Breast epithelium (tissue), 4 donors: Measurements from ENCODE around the gene PRSS48. TPM values are rescaled to one million over a fixed set of nuclear protein-coding genes. Genes with fewer than 3 reads are reported as not detected.
"Not testable (repeated sequence)": the region's sequence is repeated elsewhere in the genome, so short reads cannot be mapped to it uniquely, and the experiment has no call there.

Experiments used
- DNase-seq, 2 donors: peaks; one replicate each; pipeline ENCODE4 v3.0.0-alpha.2; 2019; ENCODE audit warnings: low spot score in 2 of 2
- H3K27ac ChIP-seq, 2 donors: fragments of 200-600 bp; sonication (generic) in 1 of 2; one replicate each; pipeline ENCODE4 v1.5.1; 2016 to 2019; ENCODE audit warnings: mild to moderate bottlenecking in 1 of 2
- H3K27me3 ChIP-seq, 2 donors: fragments of 200-600 bp; sonication (generic) in 1 of 2; one replicate each; pipeline versions ENCODE4 v1.5.1 to v1.6.0; 2017 to 2019; ENCODE audit warnings: control low read depth in 1 of 2, mild to moderate bottlenecking in 1 of 2
- H3K36me3 ChIP-seq: fragments of 200-600 bp; one replicate; pipeline ENCODE4 v1.5.1; 2019
- H3K4me1 ChIP-seq, 2 donors: fragments of 200-600 bp; sonication (generic); one replicate each; pipeline ENCODE4 v1.5.1; 2016 to 2019; ENCODE audit warnings: control low read depth in 1 of 2
- H3K4me3 ChIP-seq, 3 donors: fragments of 200-600 bp; sonication (generic); 1 replicate in 2 of 3; 2 replicates in 1 of 3; pipeline ENCODE4 v1.5.1; 2016 to 2019; ENCODE audit warnings: mild to moderate bottlenecking in 3 of 3, moderate library complexity in 2 of 3
- H3K9me3 ChIP-seq, 2 donors: fragments of 200-600 bp; sonication (generic) in 1 of 2; one replicate each; pipeline ENCODE4 v1.5.1; 2016 to 2019; ENCODE audit warnings: control low read depth in 1 of 2
- CTCF ChIP-seq, 3 donors: fragments of 450-650 bp; IDR thresholded peaks; one replicate each; pipeline ENCODE4 v1.5.1; 2016 to 2017; ENCODE audit warnings: antibody characterized with exemption in 3 of 3, mild to moderate bottlenecking in 3 of 3, moderate library complexity in 3 of 3
- POLR2A ChIP-seq: fragments of 450-650 bp; IDR thresholded peaks from one replicate; pipeline ENCODE4 v1.6.1; 2016; ENCODE audit warnings: antibody characterized with exemption, mild to moderate bottlenecking, moderate library complexity
- POLR2AphosphoS5 ChIP-seq, 3 donors: sonication (generic); formaldehyde crosslinking; IDR thresholded peaks; one replicate each; pipeline ENCODE4 v1.6.1; 2017; ENCODE audit warnings: antibody characterized with exemption in 3 of 3
- intact Hi-C: fragments of 100-400 bp; cut with DNase I; formaldehyde crosslinking; loops from one replicate; pipeline ENCODE4 v1.15.1; 2023; ENCODE audit warnings: low total_unique reads
- total RNA-seq, 3 donors: library from RNA; depleted of rRNA; stranded (reverse); fragments of >200 nt; gene quantifications; one replicate each; pipeline ENCODE4 v1.1.0, GENCODE V29; 2016

The PRSS48 gene
- total RNA-seq, 3 donors from 2014 or later, result not detected

GRCh38 chr4:151266497-151266896 is 10.5 kb upstream of the PRSS48 start:
- no peak overlapping the region for H3K27ac ChIP-seq
- intact Hi-C loops, result no loop called here
- TF ChIP-seq POLR2A (no peak), POLR2AphosphoS5 (IDR thresholded peaks at IDR 0.05) (no peak), CTCF (IDR thresholded peaks at IDR 0.05) (no peak)

GRCh38 chr4:151267104-151267503 is 9.9 kb upstream of the PRSS48 start:
- TF ChIP-seq POLR2A, result no peak
- TF ChIP-seq POLR2AphosphoS5 (IDR thresholded peaks at IDR 0.05), result no peak
- no peak for TF ChIP-seq CTCF (IDR thresholded peaks at IDR 0.05)
- H3K4me1 ChIP-seq, result no peaks in the 10 kb centered on the region
- H3K9me3 ChIP-seq, result no peaks in the 10 kb centered on the region
- H3K4me3 ChIP-seq, result no peak overlapping the region
- no peak for DNase-seq
- no peak overlapping the region for H3K27ac ChIP-seq
- no peaks in the 10 kb centered on the region for H3K27me3 ChIP-seq
- H3K36me3 ChIP-seq, result no peaks in the 10 kb centered on the region
- intact Hi-C loops, result no loop called here

More at GRCh38 chr4:151266497-151266896, 10.5 kb upstream of the PRSS48 start:
- Histone ChIP-seq H3K4me1 (no peaks in the 10 kb centered on the region), H3K9me3 (no peaks in the 10 kb centered on the region), H3K4me3 (no peak overlapping the region), H3K36me3 (no peaks in the 10 kb centered on the region), H3K27me3 (no peaks in the 10 kb centered on the region)
- no peak for DNase-seq

DNA sequence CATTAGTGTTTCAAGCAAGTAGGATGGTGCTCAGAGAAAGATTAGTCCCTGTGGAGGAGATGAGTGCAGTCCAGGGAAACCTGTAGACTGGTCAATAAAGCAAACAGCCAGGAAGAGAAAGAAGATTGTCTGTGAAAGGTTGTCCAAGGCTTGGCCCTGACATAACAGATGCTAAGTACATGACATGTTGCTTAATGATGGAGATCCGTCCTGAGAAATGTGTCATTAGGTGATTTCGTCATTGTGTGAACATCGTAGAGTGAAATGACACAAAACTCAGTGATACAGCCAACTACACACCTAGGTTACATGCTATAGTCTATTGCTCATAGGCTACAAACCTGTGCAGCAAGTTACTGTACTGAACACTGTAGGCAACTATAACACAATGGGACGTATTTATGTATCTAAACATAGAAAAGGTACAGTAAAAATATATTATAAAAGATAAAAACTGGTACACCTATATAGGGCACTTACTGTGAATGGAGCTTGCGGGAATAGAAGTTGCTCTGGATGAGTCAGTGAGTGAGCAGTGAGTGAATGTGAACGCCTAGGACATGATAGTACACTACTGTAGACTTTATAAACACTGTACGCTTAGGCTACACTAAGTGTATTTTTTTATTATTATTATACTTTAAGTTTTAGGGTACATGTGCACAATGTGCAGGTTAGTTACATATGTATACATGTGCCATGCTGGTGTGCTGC is 9.0 kb upstream of the PRSS48 start:
- TF ChIP-seq CTCF (IDR thresholded peaks at IDR 0.05), result no peak
- no peak for TF ChIP-seq POLR2AphosphoS5 (IDR thresholded peaks at IDR 0.05)
- no peak for TF ChIP-seq POLR2A
- intact Hi-C loops, result no loop called here
- no peaks in the 10 kb centered on the region for H3K4me1 ChIP-seq
- no peak overlapping the region for H3K27ac ChIP-seq
- H3K4me3 ChIP-seq, result no peak overlapping the region
- H3K27me3 ChIP-seq, result no peaks in the 10 kb centered on the region
- DNase-seq, result no peak
- H3K9me3 ChIP-seq, result no peaks in the 10 kb centered on the region
- H3K36me3 ChIP-seq, result no peaks in the 10 kb centered on the region

DNA sequence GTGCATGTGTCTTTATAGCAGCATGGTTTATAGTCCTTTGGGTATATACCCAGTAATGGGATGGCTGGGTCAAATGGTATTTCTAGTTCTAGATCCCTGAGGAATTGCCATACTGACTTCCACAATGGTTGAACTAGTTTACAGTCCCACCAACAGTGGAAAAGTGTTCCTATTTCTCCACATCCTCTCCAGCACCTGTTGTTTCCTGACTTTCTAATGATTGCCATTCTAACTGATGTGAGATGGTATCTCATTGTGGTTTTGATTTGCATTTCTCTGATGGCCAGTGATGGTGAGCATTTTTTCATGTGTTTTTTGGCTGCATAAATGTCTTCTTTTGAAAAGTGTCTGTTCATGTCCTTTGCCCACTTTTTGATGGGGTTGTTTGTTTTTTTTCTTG is 8.1 kb upstream of the PRSS48 start:
- DNase-seq, intact Hi-C loops, H3K27me3 ChIP-seq, H3K9me3 ChIP-seq, H3K27ac ChIP-seq, H3K4me1 ChIP-seq, H3K4me3 ChIP-seq, H3K36me3 ChIP-seq: not testable (repeated sequence)

- H3K36me3 ChIP-seq, result no peaks in the 10 kb centered on the region
- DNase-seq, result no peak
- peaks cover 0 to 7% of the 10 kb centered on the region in 2 donors for H3K9me3 ChIP-seq
- H3K4me3 ChIP-seq, result no peak overlapping the region
- no peak overlapping the region for H3K27ac ChIP-seq
- H3K4me1 ChIP-seq, result no peaks in the 10 kb centered on the region
- TF ChIP-seq POLR2AphosphoS5 (IDR thresholded peaks at IDR 0.05) (no peak), CTCF (IDR thresholded peaks at IDR 0.05) (no peak), POLR2A (no peak)
- no peaks in the 10 kb centered on the region for H3K27me3 ChIP-seq
- intact Hi-C loops, result no loop called here
These were observed 7.7 kb downstream of the PRSS48 start for GRCh38 chr4:151284534-151285245.
